Panc1 (cell line): ENCODE measurements around the gene NCOR2. TPM values are rescaled to one million over a fixed set of nuclear protein-coding genes. Genes with fewer than 3 reads are reported as not detected.

Experiments used
- ATAC-seq: fragments of 200-7000 bp; cut with Tn5 transposase; 2 replicates; pipeline ENCODE4 v1.9.1; 2020; ENCODE audit warnings: mild to moderate bottlenecking, moderate library complexity
- BruUV-seq: library from RNA; stranded (reverse); fragments of 400-500 nt; replicated peaks from 2 replicates; lab custom pipeline; 2021; lab: Mats Ljungman, UMichigan
- CTCF ChIA-PET: fragments of 300-600 bp; sonication (Branson Sonifier 250); formaldehyde crosslinking; loops from one replicate; lab custom pipeline; 2022; ENCODE audit warnings: antibody characterized with exemption; lab: Charles Lee
- POLR2A ChIA-PET: fragments of 300-600 bp; sonication (Branson Sonifier 250); formaldehyde crosslinking; loops from one replicate; lab custom pipeline; 2022; ENCODE audit warnings: antibody characterized with exemption; lab: Charles Lee
- DNase-seq: peaks from one replicate; pipeline ENCODE4 v3.0.0-alpha.2; 2010; ENCODE audit warnings: low read depth, low spot score
- H3K27ac ChIP-seq: 2 replicates; pipeline ENCODE4 v1.5.1; 2011; ENCODE audit warnings: mild to moderate bottlenecking, low read length, inconsistent platforms
- H3K27me3 ChIP-seq: fragments of 200-500 bp; sonication (Bioruptor generic); 2 replicates; pipeline ENCODE4 v1.6.0; 2014; ENCODE audit warnings: low read length, inconsistent platforms; ENCODE audit not compliant: control insufficient read depth, insufficient read depth
- H3K36me3 ChIP-seq: fragments of 200-500 bp; sonication (Bioruptor generic); 2 replicates; pipeline ENCODE4 v1.5.1; 2014; ENCODE audit warnings: inconsistent platforms, mild to moderate bottlenecking, low read length, moderate library complexity; ENCODE audit not compliant: control insufficient read depth, insufficient read depth
- H3K4me1 ChIP-seq: 2 replicates; pipeline ENCODE4 v1.5.1; 2011; ENCODE audit warnings: inconsistent platforms, mild to moderate bottlenecking, low read length, moderate library complexity; ENCODE audit not compliant: control insufficient read depth, insufficient read depth
- H3K4me3 ChIP-seq, 2 experiments: 2 replicates each; pipeline ENCODE4 v1.5.1; 2011 to 2012; ENCODE audit warnings: low read depth in 2 of 2, low read length in 2 of 2, mild to moderate bottlenecking in 2 of 2, inconsistent platforms in 1 of 2, moderate library complexity in 1 of 2
- H3K9me3 ChIP-seq: fragments of 200-500 bp; sonication (Bioruptor generic); 2 replicates; pipeline ENCODE4 v1.5.1; 2014; ENCODE audit warnings: low read depth, mild to moderate bottlenecking, inconsistent platforms, low read length, moderate library complexity; ENCODE audit not compliant: control insufficient read depth, insufficient read depth
- POLR2AphosphoS5 ChIP-seq: IDR thresholded peaks from 2 replicates; pipeline ENCODE4 v1.6.1; 2012; ENCODE audit warnings: mild to moderate bottlenecking, low read depth, low read length, moderate library complexity
- SIN3A ChIP-seq: IDR thresholded peaks from 2 replicates; pipeline ENCODE4 v1.6.1; 2012; ENCODE audit warnings: low read depth, mild to moderate bottlenecking, low read length, moderate library complexity, borderline replicate concordance; ENCODE audit not compliant: insufficient read depth
- TCF7L2 ChIP-seq: IDR thresholded peaks from 2 replicates; pipeline ENCODE4 v1.6.1; 2011; ENCODE audit warnings: mild to moderate bottlenecking, low read depth, low read length, inconsistent platforms
- in situ Hi-C: cut with HindIII; loops from 2 replicates; pipeline ENCODE4 v1.10.0; 2016; ENCODE audit warnings: low sequenced_read_pairs, low pct_unique_long_range_greater_than_20kb
- intact Hi-C: fragments of 100-400 bp; cut with micrococcal nuclease; formaldehyde crosslinking; loops from one replicate; pipeline ENCODE4 v1.10.0; 2022; ENCODE audit not compliant: unreplicated experiment
- total RNA-seq: library from RNA; stranded (reverse); gene quantifications from one replicate; pipeline ENCODE4 v1.2.1, GENCODE V29; 2021; ENCODE audit not compliant: unreplicated experiment
- TF ChIP-seq, protein P1 (sequence below): fragments of 450-650 bp; IDR thresholded peaks from 2 replicates; pipeline ENCODE4 v1.5.1; 2017; ENCODE audit warnings: mild to moderate bottlenecking
- TF ChIP-seq, protein P2 (sequence below), 2 experiments: IDR thresholded peaks; 2 replicates each; pipeline ENCODE4 v1.6.1; 2011 to 2012; ENCODE audit warnings: low read depth in 2 of 2, control low read depth in 1 of 2, low read length in 1 of 2, mild to moderate bottlenecking in 1 of 2, moderate library complexity in 1 of 2; ENCODE audit not compliant: insufficient read depth in 1 of 2

NCOR2 gene
- total RNA-seq, 1 experiment from 2014 or later = 461 TPM

DNA sequence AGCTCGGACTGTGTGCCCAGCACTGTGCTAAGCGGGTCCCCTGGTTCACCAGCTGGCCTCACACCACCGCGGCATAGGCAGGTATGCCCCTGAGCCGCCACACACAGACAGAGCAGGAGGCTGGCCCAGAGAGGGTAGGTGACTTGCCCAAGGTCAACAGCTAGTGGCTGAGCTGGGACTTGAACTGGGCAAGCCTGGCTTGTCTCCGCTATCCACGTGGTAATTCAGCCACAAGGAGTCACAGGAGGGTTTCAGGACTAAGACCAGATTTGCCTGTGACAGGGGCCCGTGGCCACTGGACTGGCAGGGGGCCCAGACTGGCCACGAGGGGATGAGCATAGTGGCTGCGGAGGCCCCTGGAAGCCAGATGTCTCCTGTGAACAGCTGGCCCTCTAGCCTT is 47.7 kb downstream of the NCOR2 start:
- ChIA-PET CTCF (interaction anchor here (0.6 kb wide), 1 partner anchor 21 kb away, joined by 3 read pairs; no protein-coding TSS in a partner anchor), POLR2A (no interaction called here)
- H3K36me3 ChIP-seq = no peaks in the 10 kb centered on the region
- peaks cover 83% of the 10 kb centered on the region for H3K4me1 ChIP-seq
- in situ Hi-C loops (no loop called here), intact Hi-C loops (no loop called here)
- BruUV-seq = no TSS peak
- H3K27me3 ChIP-seq = no peaks in the 10 kb centered on the region
- peak overlapping the region; percentile 83 for H3K27ac ChIP-seq
- no peak overlapping the region for H3K4me3 ChIP-seq
- ATAC-seq (no peak), DNase-seq (no peak)
- H3K9me3 ChIP-seq = no peaks in the 10 kb centered on the region
- TF ChIP-seq, protein P1, sequence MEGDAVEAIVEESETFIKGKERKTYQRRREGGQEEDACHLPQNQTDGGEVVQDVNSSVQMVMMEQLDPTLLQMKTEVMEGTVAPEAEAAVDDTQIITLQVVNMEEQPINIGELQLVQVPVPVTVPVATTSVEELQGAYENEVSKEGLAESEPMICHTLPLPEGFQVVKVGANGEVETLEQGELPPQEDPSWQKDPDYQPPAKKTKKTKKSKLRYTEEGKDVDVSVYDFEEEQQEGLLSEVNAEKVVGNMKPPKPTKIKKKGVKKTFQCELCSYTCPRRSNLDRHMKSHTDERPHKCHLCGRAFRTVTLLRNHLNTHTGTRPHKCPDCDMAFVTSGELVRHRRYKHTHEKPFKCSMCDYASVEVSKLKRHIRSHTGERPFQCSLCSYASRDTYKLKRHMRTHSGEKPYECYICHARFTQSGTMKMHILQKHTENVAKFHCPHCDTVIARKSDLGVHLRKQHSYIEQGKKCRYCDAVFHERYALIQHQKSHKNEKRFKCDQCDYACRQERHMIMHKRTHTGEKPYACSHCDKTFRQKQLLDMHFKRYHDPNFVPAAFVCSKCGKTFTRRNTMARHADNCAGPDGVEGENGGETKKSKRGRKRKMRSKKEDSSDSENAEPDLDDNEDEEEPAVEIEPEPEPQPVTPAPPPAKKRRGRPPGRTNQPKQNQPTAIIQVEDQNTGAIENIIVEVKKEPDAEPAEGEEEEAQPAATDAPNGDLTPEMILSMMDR = no peak
- TF ChIP-seq, protein P2, sequence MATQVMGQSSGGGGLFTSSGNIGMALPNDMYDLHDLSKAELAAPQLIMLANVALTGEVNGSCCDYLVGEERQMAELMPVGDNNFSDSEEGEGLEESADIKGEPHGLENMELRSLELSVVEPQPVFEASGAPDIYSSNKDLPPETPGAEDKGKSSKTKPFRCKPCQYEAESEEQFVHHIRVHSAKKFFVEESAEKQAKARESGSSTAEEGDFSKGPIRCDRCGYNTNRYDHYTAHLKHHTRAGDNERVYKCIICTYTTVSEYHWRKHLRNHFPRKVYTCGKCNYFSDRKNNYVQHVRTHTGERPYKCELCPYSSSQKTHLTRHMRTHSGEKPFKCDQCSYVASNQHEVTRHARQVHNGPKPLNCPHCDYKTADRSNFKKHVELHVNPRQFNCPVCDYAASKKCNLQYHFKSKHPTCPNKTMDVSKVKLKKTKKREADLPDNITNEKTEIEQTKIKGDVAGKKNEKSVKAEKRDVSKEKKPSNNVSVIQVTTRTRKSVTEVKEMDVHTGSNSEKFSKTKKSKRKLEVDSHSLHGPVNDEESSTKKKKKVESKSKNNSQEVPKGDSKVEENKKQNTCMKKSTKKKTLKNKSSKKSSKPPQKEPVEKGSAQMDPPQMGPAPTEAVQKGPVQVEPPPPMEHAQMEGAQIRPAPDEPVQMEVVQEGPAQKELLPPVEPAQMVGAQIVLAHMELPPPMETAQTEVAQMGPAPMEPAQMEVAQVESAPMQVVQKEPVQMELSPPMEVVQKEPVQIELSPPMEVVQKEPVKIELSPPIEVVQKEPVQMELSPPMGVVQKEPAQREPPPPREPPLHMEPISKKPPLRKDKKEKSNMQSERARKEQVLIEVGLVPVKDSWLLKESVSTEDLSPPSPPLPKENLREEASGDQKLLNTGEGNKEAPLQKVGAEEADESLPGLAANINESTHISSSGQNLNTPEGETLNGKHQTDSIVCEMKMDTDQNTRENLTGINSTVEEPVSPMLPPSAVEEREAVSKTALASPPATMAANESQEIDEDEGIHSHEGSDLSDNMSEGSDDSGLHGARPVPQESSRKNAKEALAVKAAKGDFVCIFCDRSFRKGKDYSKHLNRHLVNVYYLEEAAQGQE (IDR thresholded peaks at IDR 0.05; ENCODE audit: insufficient read depth in 1 of 2, low read depth in 2 of 2, low read length in 1 of 2) = no peak
- no peak for TF ChIP-seq POLR2AphosphoS5
- no peak for TF ChIP-seq SIN3A
- no peak for TF ChIP-seq TCF7L2

DNA sequence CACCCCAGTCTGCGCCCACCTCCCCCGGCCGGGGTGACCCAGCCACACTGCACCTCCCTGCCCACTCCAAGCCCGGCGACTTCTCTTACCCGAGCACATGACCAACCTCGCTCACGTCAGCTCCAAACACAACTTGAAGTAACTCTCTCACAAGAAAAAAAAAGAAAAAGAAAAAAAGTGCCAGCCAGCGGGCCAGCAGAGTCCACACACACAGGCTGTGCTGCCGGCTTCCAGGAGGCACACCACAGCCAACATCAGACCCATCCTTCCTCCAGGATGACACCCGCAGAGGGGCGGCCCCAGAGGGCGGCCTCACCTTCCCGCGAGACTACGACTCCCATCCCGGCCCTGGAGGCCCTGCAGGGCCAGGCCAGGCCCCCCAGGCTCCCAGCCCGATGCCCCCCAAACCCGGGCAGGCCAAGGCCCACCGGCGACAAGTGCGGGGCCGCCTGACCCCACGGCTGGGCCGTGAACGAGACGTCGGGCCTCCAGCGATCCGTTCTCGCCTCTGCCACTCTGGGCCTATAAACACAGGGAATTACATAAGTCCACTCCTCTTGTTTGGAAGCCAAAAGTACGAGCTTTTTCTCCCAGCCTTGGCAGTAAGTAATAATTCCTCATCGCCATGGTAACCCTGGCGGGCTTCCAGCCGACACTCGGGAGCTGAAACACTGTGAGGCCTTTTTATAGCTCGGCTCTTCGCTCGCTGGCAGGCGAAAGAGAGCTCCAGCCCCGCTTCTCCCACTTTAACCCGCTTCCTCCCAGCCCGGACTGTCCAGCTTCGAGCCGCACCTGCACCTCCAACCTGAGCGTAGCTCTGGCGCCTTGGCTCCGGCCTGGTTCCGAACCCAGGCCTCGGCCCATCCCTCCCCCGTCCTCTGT is 49.1 kb downstream of the NCOR2 start:
- ATAC-seq (peak; percentile 77), DNase-seq (peak; percentile 71)
- intact Hi-C loops = no loop called here
- no TSS peak for BruUV-seq
- peak overlapping the region; percentile 83 for H3K27ac ChIP-seq
- CTCF ChIA-PET = interaction anchor here (0.6 to 1.3 kb wide), 4 partner anchors 9 to 231 kb away, joined by 3 to 6 read pairs (median 3); no protein-coding TSS in a partner anchor
- in situ Hi-C loops = no loop called here
- TF ChIP-seq, protein P2 (IDR thresholded peaks at IDR 0.05; ENCODE audit: insufficient read depth in 1 of 2, low read depth in 2 of 2, low read length in 1 of 2) = no peak
- TF ChIP-seq TCF7L2 (no peak), POLR2AphosphoS5 (peak; percentile 49; the same call in 1 of the 2 replicates)
- TF ChIP-seq, protein P1 = no peak
- POLR2A ChIA-PET = interaction anchor here (0.6 kb wide), 2 partner anchors 20 to 36 kb away, joined by 3 to 6 read pairs; no protein-coding TSS in a partner anchor
- H3K4me1 ChIP-seq = peaks cover 83% of the 10 kb centered on the region
- no peaks in the 10 kb centered on the region for H3K36me3 ChIP-seq
- no peaks in the 10 kb centered on the region for H3K9me3 ChIP-seq
- H3K4me3 ChIP-seq = peak overlapping the region; percentile 62 to 75
- H3K27me3 ChIP-seq = no peaks in the 10 kb centered on the region
